HCT116 (cell line): ENCODE results near the gene SLC44A5. TPM values are rescaled to one million over a fixed set of nuclear protein-coding genes. Genes with fewer than 3 reads are reported as not detected.

Source experiments
- ATAC-seq: fragments of 200-7000 bp; cut with Tn5 transposase; 2 replicates; pipeline ENCODE4 v1.9.1; 2020; ENCODE audit warnings: mild to moderate bottlenecking, moderate library complexity
- BruUV-seq: library from RNA; stranded (reverse); fragments of 400-500 nt; replicated peaks from 2 replicates; lab custom pipeline; 2021; lab: Mats Ljungman, UMichigan
- CTCF ChIA-PET: fragments of 300-600 bp; sonication (Branson Sonifier 250); formaldehyde crosslinking; loops from one replicate; lab custom pipeline; 2021; ENCODE audit warnings: antibody characterized with exemption; lab: Charles Lee
- POLR2A ChIA-PET: fragments of 300-600, 350-600 bp; sonication (Branson Sonifier 250); formaldehyde crosslinking; loops from one replicate; lab custom pipeline; 2021; ENCODE audit warnings: antibody characterized with exemption; lab: Charles Lee
- RAD21 ChIA-PET, 2 experiments: fragments of 300-600 bp; sonication (Branson Sonifier 250); formaldehyde crosslinking; loops; one replicate each; lab custom pipeline; 2023; ENCODE audit warnings: low total read pairs in 2 of 2; ENCODE audit not compliant: uncharacterized antibody in 2 of 2, unreplicated experiment in 2 of 2, low non-redundant PET in 1 of 2; lab: Charles Lee
- DNase-seq: peaks from one replicate; pipeline ENCODE4 v3.0.0-alpha.2; 2010; ENCODE audit warnings: low read depth, low spot score
- H2AFZ ChIP-seq: fragments of 200-600 bp; shearing (Covaris generic), sonication (generic); 2 replicates; pipeline ENCODE4 v1.6.1; 2017; ENCODE audit warnings: low read depth, mixed run types, mixed read lengths, antibody characterized with exemption, low read length; ENCODE audit not compliant: poor library complexity, severe bottlenecking
- H3K27ac ChIP-seq: 2 replicates; pipeline ENCODE4 v1.5.1; 2012; ENCODE audit warnings: low read depth, low read length
- H3K27me3 ChIP-seq: fragments of 200-600 bp; sonication (generic); 2 replicates; pipeline ENCODE4 v1.6.1; 2016; ENCODE audit warnings: mixed run types, low read length, mixed read lengths; ENCODE audit not compliant: insufficient read depth
- H3K36me3 ChIP-seq, 2 experiments: fragments of 200-500 bp in 1 of 2; fragments of 200-600 bp in 1 of 2; sonication (Bioruptor generic) in 1 of 2; sonication (generic) in 1 of 2; 2 replicates each; pipeline versions ENCODE4 v1.5.1 to v1.6.1; 2014 to 2016; ENCODE audit warnings: low read length in 2 of 2, inconsistent platforms in 1 of 2, mixed read lengths in 1 of 2, mixed run types in 1 of 2; ENCODE audit not compliant: insufficient read depth in 2 of 2, control insufficient read depth in 1 of 2
- H3K4me1 ChIP-seq, 2 experiments: fragments of 200-600 bp in 1 of 2; sonication (generic) in 1 of 2; 2 replicates each; pipeline versions ENCODE4 v1.5.1 to v1.6.1; 2012 to 2017; ENCODE audit warnings: low read length in 2 of 2, inconsistent platforms in 1 of 2, mild to moderate bottlenecking in 1 of 2, mixed read lengths in 1 of 2, mixed run types in 1 of 2, moderate library complexity in 1 of 2; ENCODE audit not compliant: insufficient read depth in 2 of 2, control insufficient read depth in 1 of 2
- H3K4me2 ChIP-seq: fragments of 200-600 bp; sonication (generic); 2 replicates; pipeline ENCODE4 v1.6.1; 2017; ENCODE audit warnings: mixed run types, low read length, mixed read lengths
- H3K4me3 ChIP-seq, 2 experiments: fragments of 200-600 bp in 1 of 2; sonication (generic) in 1 of 2; replicated peaks in 1 of 2; 2 replicates each; pipeline ENCODE4 v1.5.1; 2011 to 2016; ENCODE audit warnings: low read length in 2 of 2, control low read depth in 1 of 2, low read depth in 1 of 2, mild to moderate bottlenecking in 1 of 2, mixed read lengths in 1 of 2, mixed run types in 1 of 2
- H3K79me2 ChIP-seq: fragments of 200-600 bp; sonication (generic); 2 replicates; pipeline ENCODE4 v1.6.1; 2017; ENCODE audit warnings: mild to moderate bottlenecking, mixed run types, low read length, moderate library complexity, mixed read lengths; ENCODE audit not compliant: insufficient read depth
- H3K9ac ChIP-seq: fragments of 200-600 bp; sonication (generic); 2 replicates; pipeline ENCODE4 v1.6.1; 2016; ENCODE audit warnings: low read length, mixed read lengths
- H3K9me2 ChIP-seq: fragments of 200-600 bp; sonication (generic), shearing (Covaris generic); 2 replicates; pipeline ENCODE4 v1.6.1; 2017; ENCODE audit warnings: mixed run types, mild to moderate bottlenecking, moderate library complexity; ENCODE audit not compliant: insufficient read depth
- H3K9me3 ChIP-seq, 2 experiments: fragments of 200-500 bp in 1 of 2; fragments of 200-600 bp in 1 of 2; sonication (Bioruptor generic) in 1 of 2; sonication (generic) in 1 of 2; 2 replicates each; pipeline ENCODE4 v1.6.1; 2014 to 2017; ENCODE audit warnings: low read length in 2 of 2, mixed read lengths in 2 of 2, inconsistent platforms in 1 of 2, low read depth in 1 of 2, mild to moderate bottlenecking in 1 of 2, mixed run types in 1 of 2, moderate library complexity in 1 of 2; ENCODE audit not compliant: control insufficient read depth in 1 of 2, insufficient read depth in 1 of 2
- H4K20me1 ChIP-seq: fragments of 200-600 bp; sonication (generic), shearing (Covaris generic); 2 replicates; pipeline ENCODE4 v1.6.1; 2017; ENCODE audit warnings: mixed run types, mild to moderate bottlenecking, moderate library complexity; ENCODE audit not compliant: insufficient read depth
- EGR1 ChIP-seq: IDR thresholded peaks from 2 replicates; pipeline ENCODE4 v1.6.1; 2012; ENCODE audit warnings: low read depth
- JUND ChIP-seq: IDR thresholded peaks from 2 replicates; pipeline ENCODE4 v1.6.1; 2012
- POLR2A ChIP-seq: IDR thresholded peaks from 2 replicates; pipeline ENCODE4 v1.7.0; 2011; ENCODE audit warnings: borderline replicate concordance; ENCODE audit not compliant: insufficient read depth, insufficient read length; ENCODE audit errors: extremely low read depth
- POLR2AphosphoS5 ChIP-seq: IDR thresholded peaks from 2 replicates; pipeline ENCODE4 v1.6.1; 2011; ENCODE audit warnings: mild to moderate bottlenecking, low read depth, low read length, moderate library complexity
- RAD21 ChIP-seq: IDR thresholded peaks from 2 replicates; pipeline ENCODE4 v1.6.1; 2012; ENCODE audit warnings: low read depth, mild to moderate bottlenecking
- ZFX ChIP-seq: fragments of 450-650 bp; IDR thresholded peaks from 2 replicates; pipeline ENCODE4 v1.6.1; 2017
- intact Hi-C: fragments of 100-400 bp; cut with micrococcal nuclease; formaldehyde crosslinking; loops from 2 replicates; pipeline ENCODE4 v1.10.0; 2022
- total RNA-seq: library from RNA; stranded (reverse); gene quantifications from one replicate; pipeline ENCODE4 v1.2.1, GENCODE V29; 2021; ENCODE audit not compliant: unreplicated experiment
- TF ChIP-seq, protein P1 (sequence below): IDR thresholded peaks from 2 replicates; pipeline ENCODE4 v1.6.1; 2011; ENCODE audit warnings: mild to moderate bottlenecking, low read length, moderate library complexity; ENCODE audit not compliant: insufficient replicate concordance; ENCODE audit errors: extremely low read depth
- TF ChIP-seq, protein P2 (sequence below): IDR thresholded peaks from 2 replicates; pipeline ENCODE4 v1.6.1; 2012; ENCODE audit warnings: low read depth

Gene SLC44A5
- total RNA-seq, 1 experiment from 2014 or later: 2.4 TPM

DNA sequence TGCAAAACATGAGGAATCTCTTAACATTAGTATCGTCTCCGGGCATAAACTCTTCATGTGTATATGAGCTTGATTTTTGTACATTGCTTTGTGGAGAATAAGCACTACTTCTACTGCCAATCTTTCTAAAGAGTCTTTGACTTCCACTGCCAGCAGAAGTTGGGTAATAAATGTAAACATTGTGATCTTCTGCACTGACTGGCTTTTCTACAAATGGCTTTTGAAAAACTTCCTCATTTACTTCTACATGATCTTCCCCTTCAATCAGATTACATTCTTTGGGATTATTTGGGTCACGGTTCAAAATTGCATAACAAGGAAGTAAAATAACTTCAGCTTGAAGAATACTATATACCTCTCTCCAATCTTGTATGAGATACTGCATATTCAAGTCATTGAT, 30.4 kb upstream of the SLC44A5 start:
- TF ChIP-seq POLR2A: no peak
- TF ChIP-seq, all 23 proteins: peak for 0
- ATAC-seq (no peak), DNase-seq (no peak)
- H3K4me2 ChIP-seq: no peak overlapping the region
- H3K9ac ChIP-seq: no peak overlapping the region
- no peaks in the 10 kb centered on the region for H3K27me3 ChIP-seq
- H3K4me3 ChIP-seq: no peak overlapping the region
- BruUV-seq: no TSS peak
- no peaks in the 10 kb centered on the region for H3K4me1 ChIP-seq
- ChIA-PET CTCF (no interaction called here), POLR2A (no interaction called here), RAD21 (no interaction called here)
- H3K36me3 ChIP-seq: no peaks in the 10 kb centered on the region
- no peak overlapping the region for H2AFZ ChIP-seq
- H4K20me1 ChIP-seq: no peaks in the 10 kb centered on the region
- no peaks in the 10 kb centered on the region for H3K9me3 ChIP-seq
- intact Hi-C loops: no loop called here
- H3K79me2 ChIP-seq: no peaks in the 10 kb centered on the region
- no peaks in the 10 kb centered on the region for H3K9me2 ChIP-seq
- H3K27ac ChIP-seq: no peak overlapping the region

DNA sequence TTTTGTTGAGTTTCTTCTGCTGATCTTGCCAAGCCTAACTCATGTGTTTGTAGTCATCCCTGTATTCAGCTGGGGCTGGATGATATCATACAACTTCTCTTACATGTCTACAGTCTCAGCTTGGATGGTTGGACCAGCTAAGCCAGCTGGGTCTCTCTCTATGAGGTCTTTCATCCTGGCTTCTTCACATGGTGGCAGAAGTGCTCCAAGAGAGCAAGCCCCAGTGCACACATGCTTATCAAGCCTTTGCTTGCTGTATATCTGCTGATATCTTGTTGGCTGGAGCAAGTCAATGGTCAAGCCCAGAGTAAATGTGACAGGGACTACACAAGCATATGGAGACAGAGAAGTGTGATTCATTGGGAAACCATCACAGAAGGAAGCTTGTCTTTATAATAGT, 29.2 kb upstream of the SLC44A5 start:
- ChIA-PET POLR2A (no interaction called here), CTCF (no interaction called here), RAD21 (no interaction called here)
- Histone ChIP-seq H3K4me3 (no peak overlapping the region), H3K79me2 (no peaks in the 10 kb centered on the region), H3K27me3 (no peaks in the 10 kb centered on the region), H3K9ac (no peak overlapping the region), H3K36me3 (no peaks in the 10 kb centered on the region), H3K4me1 (no peaks in the 10 kb centered on the region), H3K9me3 (no peaks in the 10 kb centered on the region), H4K20me1 (no peaks in the 10 kb centered on the region), H3K9me2 (no peaks in the 10 kb centered on the region), H3K27ac (no peak overlapping the region), H3K4me2 (no peak overlapping the region), H2AFZ (no peak overlapping the region)
- intact Hi-C loops: no loop called here
- no peak for TF ChIP-seq ZFX
- no peak for DNase-seq
- ATAC-seq: no peak
- BruUV-seq: no TSS peak

DNA sequence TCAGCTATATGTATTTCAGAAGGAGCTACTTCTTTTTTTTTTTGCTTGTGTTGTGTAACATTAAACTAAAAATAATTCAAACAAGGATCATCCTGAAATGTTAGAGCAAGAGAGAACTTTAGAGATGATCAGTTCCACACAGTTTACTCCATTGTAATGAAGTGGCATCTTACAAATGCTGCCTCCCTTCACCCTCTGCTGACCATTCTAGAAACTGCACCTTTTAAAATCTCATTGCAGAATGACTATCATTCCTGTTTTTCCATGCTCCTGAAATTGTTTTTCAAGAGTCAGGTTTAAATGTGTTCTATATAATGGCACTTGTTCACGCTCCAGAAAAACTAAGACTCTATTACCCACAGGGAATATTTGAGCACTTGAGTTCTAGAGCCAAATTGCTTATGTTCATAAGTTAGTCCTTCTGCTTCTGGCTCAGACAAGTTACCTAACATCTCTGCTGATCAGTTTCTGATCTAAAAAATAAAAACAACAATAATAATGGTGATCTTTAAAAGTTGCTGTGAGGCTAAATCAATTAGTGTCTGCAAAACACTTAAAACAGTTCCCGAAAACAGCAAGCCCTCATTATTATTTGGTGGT, 21.5 kb upstream of the SLC44A5 start:
- ATAC-seq (peak; percentile 79), DNase-seq (peak; percentile 13)
- Histone ChIP-seq H3K9me2 (no peaks in the 10 kb centered on the region), H3K9ac (no peak overlapping the region), H3K4me2 (no peak overlapping the region), H4K20me1 (no peaks in the 10 kb centered on the region), H3K9me3 (no peaks in the 10 kb centered on the region), H3K4me1 (no peaks in the 10 kb centered on the region), H2AFZ (peak overlapping the region; percentile 55), H3K27ac (no peak overlapping the region), H3K79me2 (no peaks in the 10 kb centered on the region), H3K36me3 (no peaks in the 10 kb centered on the region), H3K27me3 (no peaks in the 10 kb centered on the region), H3K4me3 (no peak overlapping the region)
- POLR2A ChIA-PET: no interaction called here
- no TSS peak for BruUV-seq
- CTCF ChIA-PET: interaction anchor here (1.3 to 1.4 kb wide), 3 partner anchors 11 to 399 kb away, joined by 3 to 9 read pairs (median 8); no protein-coding TSS in a partner anchor
- intact Hi-C loops: loop anchor here (1.0 to 5.0 kb wide), 3 partner anchors 155 to 400 kb away; partner anchors contain the start of gene RABGGTB
- RAD21 ChIA-PET: no interaction called here
- TF ChIP-seq JUND (no peak), POLR2AphosphoS5 (no peak), EGR1 (no peak), RAD21 (peak; percentile 74)
- TF ChIP-seq, protein P1, sequence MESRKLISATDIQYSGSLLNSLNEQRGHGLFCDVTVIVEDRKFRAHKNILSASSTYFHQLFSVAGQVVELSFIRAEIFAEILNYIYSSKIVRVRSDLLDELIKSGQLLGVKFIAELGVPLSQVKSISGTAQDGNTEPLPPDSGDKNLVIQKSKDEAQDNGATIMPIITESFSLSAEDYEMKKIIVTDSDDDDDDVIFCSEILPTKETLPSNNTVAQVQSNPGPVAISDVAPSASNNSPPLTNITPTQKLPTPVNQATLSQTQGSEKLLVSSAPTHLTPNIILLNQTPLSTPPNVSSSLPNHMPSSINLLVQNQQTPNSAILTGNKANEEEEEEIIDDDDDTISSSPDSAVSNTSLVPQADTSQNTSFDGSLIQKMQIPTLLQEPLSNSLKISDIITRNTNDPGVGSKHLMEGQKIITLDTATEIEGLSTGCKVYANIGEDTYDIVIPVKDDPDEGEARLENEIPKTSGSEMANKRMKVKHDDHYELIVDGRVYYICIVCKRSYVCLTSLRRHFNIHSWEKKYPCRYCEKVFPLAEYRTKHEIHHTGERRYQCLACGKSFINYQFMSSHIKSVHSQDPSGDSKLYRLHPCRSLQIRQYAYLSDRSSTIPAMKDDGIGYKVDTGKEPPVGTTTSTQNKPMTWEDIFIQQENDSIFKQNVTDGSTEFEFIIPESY: no peak
- TF ChIP-seq, protein P2, sequence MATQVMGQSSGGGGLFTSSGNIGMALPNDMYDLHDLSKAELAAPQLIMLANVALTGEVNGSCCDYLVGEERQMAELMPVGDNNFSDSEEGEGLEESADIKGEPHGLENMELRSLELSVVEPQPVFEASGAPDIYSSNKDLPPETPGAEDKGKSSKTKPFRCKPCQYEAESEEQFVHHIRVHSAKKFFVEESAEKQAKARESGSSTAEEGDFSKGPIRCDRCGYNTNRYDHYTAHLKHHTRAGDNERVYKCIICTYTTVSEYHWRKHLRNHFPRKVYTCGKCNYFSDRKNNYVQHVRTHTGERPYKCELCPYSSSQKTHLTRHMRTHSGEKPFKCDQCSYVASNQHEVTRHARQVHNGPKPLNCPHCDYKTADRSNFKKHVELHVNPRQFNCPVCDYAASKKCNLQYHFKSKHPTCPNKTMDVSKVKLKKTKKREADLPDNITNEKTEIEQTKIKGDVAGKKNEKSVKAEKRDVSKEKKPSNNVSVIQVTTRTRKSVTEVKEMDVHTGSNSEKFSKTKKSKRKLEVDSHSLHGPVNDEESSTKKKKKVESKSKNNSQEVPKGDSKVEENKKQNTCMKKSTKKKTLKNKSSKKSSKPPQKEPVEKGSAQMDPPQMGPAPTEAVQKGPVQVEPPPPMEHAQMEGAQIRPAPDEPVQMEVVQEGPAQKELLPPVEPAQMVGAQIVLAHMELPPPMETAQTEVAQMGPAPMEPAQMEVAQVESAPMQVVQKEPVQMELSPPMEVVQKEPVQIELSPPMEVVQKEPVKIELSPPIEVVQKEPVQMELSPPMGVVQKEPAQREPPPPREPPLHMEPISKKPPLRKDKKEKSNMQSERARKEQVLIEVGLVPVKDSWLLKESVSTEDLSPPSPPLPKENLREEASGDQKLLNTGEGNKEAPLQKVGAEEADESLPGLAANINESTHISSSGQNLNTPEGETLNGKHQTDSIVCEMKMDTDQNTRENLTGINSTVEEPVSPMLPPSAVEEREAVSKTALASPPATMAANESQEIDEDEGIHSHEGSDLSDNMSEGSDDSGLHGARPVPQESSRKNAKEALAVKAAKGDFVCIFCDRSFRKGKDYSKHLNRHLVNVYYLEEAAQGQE: no peak
